ENCODE data around the gene ZNF648. TPM values are rescaled to one million over a fixed set of nuclear protein-coding genes. Genes with fewer than 3 reads are reported as not detected.

Gene ZNF648
- total RNA-seq, 1 donor from 2014 or later = not detected

- H3K9me3 Mint-ChIP-seq (ENCODE audit: low read depth) = no peaks in the 10 kb centered on the region
- H3K36me3 Mint-ChIP-seq (ENCODE audit: low read depth) = no peaks in the 10 kb centered on the region
- H3K27me3 Mint-ChIP-seq (ENCODE audit: low read depth) = peaks cover 18% of the 10 kb centered on the region
- TF ChIP-seq, protein P1, sequence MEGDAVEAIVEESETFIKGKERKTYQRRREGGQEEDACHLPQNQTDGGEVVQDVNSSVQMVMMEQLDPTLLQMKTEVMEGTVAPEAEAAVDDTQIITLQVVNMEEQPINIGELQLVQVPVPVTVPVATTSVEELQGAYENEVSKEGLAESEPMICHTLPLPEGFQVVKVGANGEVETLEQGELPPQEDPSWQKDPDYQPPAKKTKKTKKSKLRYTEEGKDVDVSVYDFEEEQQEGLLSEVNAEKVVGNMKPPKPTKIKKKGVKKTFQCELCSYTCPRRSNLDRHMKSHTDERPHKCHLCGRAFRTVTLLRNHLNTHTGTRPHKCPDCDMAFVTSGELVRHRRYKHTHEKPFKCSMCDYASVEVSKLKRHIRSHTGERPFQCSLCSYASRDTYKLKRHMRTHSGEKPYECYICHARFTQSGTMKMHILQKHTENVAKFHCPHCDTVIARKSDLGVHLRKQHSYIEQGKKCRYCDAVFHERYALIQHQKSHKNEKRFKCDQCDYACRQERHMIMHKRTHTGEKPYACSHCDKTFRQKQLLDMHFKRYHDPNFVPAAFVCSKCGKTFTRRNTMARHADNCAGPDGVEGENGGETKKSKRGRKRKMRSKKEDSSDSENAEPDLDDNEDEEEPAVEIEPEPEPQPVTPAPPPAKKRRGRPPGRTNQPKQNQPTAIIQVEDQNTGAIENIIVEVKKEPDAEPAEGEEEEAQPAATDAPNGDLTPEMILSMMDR (IDR thresholded peaks at IDR 0.05) = no peak
- DNase-seq (ENCODE audit: low spot score) = no peak
- H3K4me1 Mint-ChIP-seq (ENCODE audit: low read depth) = peaks cover 6% of the 10 kb centered on the region
- H3K27ac Mint-ChIP-seq (ENCODE audit: unreplicated experiment) = no peak overlapping the region
- H3K4me3 Mint-ChIP-seq (ENCODE audit: unreplicated experiment) = no peak overlapping the region
Observed at GRCh38 chr1:182091083-182091482, 29.6 kb upstream of the ZNF648 start.

DNA sequence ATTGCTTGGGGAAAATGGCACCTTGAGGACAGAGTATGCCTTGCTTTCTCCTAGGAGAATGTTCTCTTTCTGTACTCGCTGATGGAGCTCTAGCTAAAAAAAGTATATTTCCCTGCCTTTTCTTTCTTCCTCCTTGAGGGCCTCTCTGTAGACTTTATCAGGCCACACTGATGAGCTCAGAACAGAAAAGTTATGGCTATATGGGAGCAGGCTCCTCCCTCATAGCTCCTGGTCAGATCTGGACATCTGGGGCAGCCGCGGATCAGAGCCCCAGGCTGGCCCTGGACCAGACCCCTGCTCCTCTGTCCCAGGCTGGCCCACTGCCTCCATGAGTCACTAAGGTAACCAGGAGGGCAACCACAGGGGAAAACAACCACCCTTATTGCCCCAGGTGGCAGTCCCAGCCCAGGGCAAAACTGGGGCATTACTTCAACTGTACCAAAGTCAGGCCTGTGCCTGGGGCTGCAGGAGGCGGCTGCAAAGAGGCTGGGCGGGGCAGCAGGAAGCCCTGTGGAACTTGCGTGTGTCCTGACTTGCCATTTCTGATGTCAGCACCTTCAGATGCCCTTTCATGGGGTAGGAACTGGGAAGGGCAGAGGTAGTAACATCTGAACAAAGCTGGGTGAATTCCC is 26.3 kb upstream of the ZNF648 start:
- Mint-ChIP-seq H3K9me3 (ENCODE audit: low read depth) (no peaks in the 10 kb centered on the region), H3K27ac (ENCODE audit: unreplicated experiment) (no peak overlapping the region), H3K4me1 (ENCODE audit: low read depth) (peaks cover 13% of the 10 kb centered on the region), H3K27me3 (ENCODE audit: low read depth) (peaks cover 3% of the 10 kb centered on the region), H3K4me3 (ENCODE audit: unreplicated experiment) (no peak overlapping the region), H3K36me3 (ENCODE audit: low read depth) (no peaks in the 10 kb centered on the region)
- DNase-seq (ENCODE audit: low spot score) = no peak
- TF ChIP-seq, protein P1 (IDR thresholded peaks at IDR 0.05) = no peak

- peaks cover 3% of the 10 kb centered on the region for H3K27me3 Mint-ChIP-seq (ENCODE audit: low read depth)
- no peak overlapping the region for H3K27ac Mint-ChIP-seq (ENCODE audit: unreplicated experiment)
- H3K36me3 Mint-ChIP-seq (ENCODE audit: low read depth) = no peaks in the 10 kb centered on the region
- peaks cover 10% of the 10 kb centered on the region for H3K4me1 Mint-ChIP-seq (ENCODE audit: low read depth)
- no peaks in the 10 kb centered on the region for H3K9me3 Mint-ChIP-seq (ENCODE audit: low read depth)
- TF ChIP-seq, protein P1 (IDR thresholded peaks at IDR 0.05) = no peak
- no peak overlapping the region for H3K4me3 Mint-ChIP-seq (ENCODE audit: unreplicated experiment)
- no peak for DNase-seq (ENCODE audit: low spot score)
Observed at GRCh38 chr1:182087304-182087703, 25.8 kb upstream of the ZNF648 start.

DNA sequence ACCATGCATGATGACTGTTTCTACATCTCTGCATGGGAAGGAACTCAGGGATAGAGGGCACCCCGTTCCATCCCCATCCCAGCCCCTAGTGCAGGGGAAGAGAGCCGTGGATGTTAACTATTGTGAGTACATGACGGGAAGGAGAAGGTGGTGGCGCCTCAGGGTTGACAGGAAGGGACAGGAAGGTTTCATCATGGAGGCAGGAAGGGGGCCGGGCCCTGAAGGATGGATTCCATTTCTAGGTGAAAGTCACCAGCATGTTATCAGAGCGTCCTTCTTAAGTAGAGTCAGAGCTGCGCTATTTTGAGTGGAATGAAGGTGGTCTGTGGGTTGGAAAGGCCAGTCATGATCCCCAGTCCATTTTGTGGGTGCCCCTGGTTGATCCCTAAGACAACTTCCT is 25.1 kb upstream of the ZNF648 start:
- H3K36me3 Mint-ChIP-seq (ENCODE audit: low read depth) = no peaks in the 10 kb centered on the region
- H3K9me3 Mint-ChIP-seq (ENCODE audit: low read depth) = no peaks in the 10 kb centered on the region
- no peak for DNase-seq (ENCODE audit: low spot score)
- no peak overlapping the region for H3K4me3 Mint-ChIP-seq (ENCODE audit: unreplicated experiment)
- H3K27ac Mint-ChIP-seq (ENCODE audit: unreplicated experiment) = no peak overlapping the region
- H3K27me3 Mint-ChIP-seq (ENCODE audit: low read depth) = peaks cover 2% of the 10 kb centered on the region
- peaks cover 7% of the 10 kb centered on the region for H3K4me1 Mint-ChIP-seq (ENCODE audit: low read depth)
- TF ChIP-seq, protein P1 (IDR thresholded peaks at IDR 0.05) = no peak

- Mint-ChIP-seq H3K27ac (ENCODE audit: unreplicated experiment) (no peak overlapping the region), H3K4me3 (ENCODE audit: unreplicated experiment) (no peak overlapping the region), H3K36me3 (ENCODE audit: low read depth) (no peaks in the 10 kb centered on the region), H3K27me3 (ENCODE audit: low read depth) (no peaks in the 10 kb centered on the region), H3K4me1 (ENCODE audit: low read depth) (peaks cover 7% of the 10 kb centered on the region), H3K9me3 (ENCODE audit: low read depth) (no peaks in the 10 kb centered on the region)
- TF ChIP-seq, protein P1 (IDR thresholded peaks at IDR 0.05) = no peak
- DNase-seq (ENCODE audit: low spot score) = no peak
Observed at GRCh38 chr1:182086136-182086535, 24.6 kb upstream of the ZNF648 start.
